Activated CD4-positive, CD25-positive, alpha-beta regulatory T cell treated with anti-CD3 and anti-CD28 coated beads, Interleukin-2, amount 50 U/mL, for 16 hours (primary cell): ENCODE results near the gene DNAH1.
A peak's percentile ranks its signal among the peaks of the same experiment; 100 is the strongest.

Source experiments
- DNase-seq: peaks from one replicate; pipeline ENCODE4 v3.0.0-alpha.2; 2020; ENCODE audit warnings: low read depth, low spot score

DNAH1 gene

DNA sequence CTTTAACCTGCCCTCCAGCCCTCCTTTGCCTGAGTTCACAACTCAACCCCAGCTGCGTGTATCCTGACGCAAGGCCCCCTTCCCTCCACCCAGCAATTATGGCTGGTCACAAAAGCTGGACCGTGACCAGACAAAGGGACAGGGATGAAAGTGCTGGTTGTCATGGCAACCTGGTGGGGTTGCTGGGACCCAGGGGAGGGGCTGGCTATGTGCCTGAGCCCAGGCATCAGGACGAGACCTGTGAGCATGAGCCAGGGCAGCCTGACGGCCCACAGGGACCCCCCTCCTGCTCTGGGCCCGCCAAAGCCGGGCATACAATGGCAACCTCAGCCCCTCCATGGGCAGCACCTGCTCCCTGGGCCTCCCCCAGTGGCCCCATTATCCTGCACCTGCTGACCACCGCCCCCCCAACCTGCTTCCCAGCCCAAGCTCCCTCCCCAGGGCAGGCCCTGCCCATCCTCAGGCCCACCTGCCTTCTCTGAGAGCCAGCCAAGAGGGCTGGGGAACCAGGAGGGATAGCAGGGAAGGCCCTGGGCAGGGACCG lies 4.5 kb upstream of the DNAH1 start:
- DNase-seq, result no peak

DNA sequence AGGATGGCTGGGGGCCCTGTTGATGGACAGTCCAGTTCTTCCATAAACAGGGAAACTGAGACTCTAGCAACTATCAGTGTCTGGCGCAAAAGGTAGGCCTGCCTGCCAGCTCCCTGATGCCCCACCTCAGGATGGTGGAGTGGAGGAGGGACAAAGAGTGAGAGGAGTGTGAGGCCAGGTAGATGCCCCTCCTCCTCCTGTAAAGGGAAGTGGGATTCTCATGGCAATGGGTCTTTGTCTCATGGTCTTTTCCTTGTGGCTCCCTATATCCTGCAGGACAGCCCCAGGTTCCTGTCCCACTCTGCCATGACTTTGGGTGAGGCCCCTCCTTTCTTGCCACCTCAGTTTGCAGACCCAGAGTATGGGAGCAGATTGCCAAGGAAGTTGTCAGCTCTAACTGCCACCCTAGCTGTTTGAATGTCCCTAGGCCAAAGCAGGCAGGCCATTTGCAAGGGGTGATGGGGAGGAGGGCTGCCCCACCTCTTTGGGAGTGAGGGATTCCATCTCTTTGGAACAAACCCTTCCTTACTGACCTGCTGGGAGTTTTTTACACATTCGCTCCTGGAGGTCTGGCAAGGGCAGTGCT lies 2.8 kb upstream of the DNAH1 start:
- DNase-seq, result no peak

DNA sequence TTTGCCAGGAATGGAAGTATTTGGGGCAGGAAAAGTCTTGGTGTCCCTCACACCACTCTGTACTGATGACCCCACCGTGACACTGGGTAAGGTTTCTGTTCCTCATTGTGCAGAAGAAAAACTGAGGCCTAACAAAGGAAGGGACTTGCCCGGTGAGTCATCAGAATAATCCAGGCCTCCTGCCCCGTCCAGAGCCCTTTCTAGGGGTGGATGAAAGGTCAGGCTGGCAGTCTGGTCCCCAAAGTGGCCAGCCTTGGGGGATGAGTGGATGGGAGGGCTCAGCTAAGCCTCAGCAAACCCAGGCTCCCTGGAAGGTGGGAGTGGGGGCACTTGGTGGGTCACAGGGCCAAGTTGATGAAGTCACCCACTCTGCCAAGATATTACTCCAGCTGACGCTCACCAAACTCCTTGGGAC lies 2.3 kb upstream of the DNAH1 start:
- DNase-seq, result no peak

DNA sequence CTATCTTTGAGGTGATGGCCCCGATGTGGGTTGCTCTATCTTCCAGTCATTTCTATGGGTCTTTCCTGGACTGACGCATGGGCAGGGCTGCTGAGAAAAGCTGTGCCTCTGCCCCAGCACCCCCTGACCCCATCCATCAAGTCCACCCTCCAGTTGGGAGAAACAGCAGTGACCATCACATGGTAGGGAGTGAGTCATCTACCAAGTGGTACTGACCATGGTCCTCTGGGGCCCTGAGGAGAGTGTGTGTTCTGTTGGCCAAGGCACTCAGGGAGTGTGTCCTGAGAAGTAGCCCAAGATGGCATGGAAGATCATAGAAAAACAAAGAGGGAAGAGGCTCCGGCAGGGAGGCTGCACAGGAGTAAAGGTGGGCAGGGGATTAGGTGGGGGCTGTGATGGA lies 1.6 kb upstream of the DNAH1 start:
- no peak for DNase-seq

DNA sequence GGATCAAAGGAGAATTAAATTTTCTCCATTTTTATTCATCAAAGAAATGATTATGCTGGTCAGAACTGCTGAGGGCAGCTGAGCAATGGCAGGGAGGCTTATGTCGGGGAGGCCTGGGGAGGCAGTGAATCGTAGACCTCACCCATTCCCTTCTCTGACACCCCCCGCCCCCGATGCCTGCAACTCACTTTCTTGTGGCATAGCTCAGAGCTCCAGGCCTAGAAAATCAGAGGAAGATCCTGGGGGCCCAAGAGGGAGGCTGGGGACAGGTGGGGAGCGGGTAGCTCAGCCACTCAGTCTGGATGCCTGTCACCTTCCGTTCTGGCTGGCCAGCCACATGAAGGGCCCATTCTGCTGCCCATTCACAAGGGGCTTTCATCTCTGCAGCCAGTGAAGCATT lies 1.1 kb upstream of the DNAH1 start:
- DNase-seq, result no peak

DNA sequence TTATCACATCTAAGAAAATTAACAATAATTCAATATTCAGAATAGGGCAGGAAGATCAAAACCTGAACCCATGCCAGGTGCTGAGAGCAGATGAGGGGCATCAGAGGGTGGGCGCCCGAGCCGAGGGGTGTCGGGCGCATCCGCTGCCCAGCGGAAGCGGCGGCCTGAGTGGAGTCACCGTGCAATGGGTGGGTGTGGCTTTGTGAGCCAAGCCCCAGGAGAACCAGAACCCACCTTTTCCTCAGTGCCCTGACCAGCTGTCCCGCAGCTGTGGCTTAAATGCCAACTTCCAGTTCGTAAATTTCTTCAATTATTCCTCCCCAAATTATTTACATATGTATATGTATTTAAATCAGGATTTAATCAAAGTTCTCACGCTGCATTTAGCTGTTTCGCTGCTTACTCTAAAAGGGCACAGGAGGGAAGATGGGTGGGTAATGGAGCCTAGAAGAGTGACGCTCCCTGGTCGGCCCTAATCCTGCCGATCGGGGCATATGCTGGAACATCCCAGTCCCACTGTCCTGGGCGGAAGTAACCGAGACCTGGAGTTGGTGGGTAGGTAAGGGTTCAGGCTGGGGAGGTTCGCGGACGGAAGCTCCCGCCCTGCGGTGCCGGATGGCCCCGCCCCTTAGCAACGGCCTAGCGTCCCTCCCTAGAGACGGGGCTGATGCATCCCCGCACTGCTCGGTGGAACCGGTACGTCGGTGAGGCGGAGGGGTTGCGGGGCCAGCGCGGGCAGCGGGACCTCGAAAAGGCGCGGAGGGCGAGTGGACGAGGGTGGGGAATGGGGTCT lies 1.3 kb downstream of the DNAH1 start:
- peak; percentile 22 for DNase-seq

DNA sequence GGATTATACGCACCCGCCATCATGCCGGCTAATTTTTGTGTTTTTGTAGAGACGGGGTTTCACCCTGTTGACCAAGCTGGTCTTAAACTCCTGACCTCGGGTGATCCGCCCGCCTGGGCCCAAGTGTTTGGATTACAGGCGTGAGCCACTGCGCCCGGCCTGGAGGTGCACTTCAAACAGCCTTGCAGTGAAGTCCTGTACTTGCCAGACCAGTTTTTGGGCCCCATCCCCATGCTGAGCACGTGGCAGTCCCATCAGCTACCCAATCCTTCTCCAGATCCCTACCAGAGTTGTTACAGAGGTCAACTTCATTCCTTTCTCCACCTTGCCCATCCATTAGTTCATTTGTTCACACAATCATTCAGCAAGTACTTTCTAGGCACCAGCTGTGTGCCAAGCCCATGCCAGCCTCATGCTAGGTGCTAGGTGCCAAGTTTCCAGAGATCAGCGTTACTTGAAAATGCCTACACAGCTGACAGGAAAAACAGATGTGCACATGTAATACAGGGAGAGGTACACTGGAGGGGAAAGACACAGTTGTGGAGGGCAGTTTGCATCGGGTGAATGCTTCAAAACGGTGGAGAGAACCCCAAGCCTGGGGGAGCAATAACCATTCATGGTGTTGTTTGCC lies 2.2 kb downstream of the DNAH1 start:
- DNase-seq, result no peak

DNA sequence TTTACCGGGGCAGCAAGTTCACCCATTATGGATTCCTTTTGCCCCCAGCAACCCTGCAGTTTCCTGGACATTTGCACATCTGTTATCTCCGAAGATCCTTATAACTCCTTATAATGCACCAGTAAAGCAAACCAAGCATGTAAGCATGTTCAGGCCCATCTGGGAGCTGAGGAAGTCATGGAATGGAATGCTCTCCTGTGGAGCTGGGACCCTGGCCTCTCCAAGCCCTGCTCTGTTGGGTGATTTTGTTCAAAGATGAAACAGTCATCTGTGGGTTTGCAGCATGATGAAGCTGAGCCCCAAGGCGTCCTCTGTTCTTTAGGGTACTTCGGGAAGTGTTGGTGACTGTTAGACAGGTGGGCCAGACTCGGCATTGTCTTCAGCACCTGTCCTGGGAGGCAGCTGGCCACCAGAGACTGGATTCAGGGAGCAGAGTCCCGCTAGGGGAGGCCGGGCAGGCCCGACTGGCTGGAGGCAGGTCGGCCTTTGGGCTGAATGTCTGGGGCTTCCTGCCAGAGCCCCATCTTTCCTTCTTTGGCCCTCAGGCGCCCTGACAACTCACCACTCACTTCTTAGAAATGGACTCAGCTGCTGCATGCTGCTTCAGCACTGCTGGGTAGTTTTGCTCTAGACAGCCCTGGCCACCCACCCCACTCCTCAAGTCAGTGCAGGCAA lies 3.9 kb downstream of the DNAH1 start:
- DNase-seq, result no peak

DNA sequence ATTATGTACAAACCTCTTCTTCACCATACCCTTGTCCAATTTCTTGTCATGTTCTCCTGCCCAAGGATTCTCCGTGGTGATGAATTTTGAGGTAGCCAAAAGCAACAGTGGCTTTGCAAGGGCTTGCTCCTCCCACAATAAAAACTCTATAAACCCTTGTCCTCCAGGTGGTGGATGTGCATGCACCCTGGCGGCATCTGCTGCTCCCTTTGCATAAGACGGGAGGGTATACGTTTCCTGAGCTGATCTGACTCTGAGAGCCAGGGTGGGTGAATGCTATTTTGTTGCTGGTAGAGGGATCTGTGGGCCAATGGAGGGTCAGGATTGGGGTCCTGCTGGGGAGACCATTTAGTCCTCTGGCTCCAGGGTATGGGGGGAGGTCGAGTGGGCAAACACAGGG lies 5.4 kb downstream of the DNAH1 start:
- no peak for DNase-seq

DNA sequence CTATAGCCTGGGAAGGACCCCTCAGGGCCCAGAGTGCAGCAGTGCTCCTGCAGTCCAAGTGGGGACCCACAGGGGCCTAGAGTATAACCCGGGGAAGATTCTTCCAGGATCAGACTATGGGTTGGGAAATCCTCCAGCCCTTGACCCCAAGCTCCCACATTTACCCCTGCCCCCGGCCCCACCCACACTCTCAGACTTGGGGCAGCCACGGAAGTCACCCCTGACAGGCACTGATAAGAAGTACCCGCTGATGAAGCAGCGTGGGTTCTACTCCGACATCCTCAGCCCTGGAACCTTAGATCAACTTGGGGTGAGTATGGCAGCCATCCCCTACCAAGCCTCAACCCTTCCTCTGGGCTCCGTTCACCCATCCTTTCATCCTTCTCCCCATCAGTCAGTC lies 6.3 kb downstream of the DNAH1 start:
- DNase-seq, result no peak

DNA sequence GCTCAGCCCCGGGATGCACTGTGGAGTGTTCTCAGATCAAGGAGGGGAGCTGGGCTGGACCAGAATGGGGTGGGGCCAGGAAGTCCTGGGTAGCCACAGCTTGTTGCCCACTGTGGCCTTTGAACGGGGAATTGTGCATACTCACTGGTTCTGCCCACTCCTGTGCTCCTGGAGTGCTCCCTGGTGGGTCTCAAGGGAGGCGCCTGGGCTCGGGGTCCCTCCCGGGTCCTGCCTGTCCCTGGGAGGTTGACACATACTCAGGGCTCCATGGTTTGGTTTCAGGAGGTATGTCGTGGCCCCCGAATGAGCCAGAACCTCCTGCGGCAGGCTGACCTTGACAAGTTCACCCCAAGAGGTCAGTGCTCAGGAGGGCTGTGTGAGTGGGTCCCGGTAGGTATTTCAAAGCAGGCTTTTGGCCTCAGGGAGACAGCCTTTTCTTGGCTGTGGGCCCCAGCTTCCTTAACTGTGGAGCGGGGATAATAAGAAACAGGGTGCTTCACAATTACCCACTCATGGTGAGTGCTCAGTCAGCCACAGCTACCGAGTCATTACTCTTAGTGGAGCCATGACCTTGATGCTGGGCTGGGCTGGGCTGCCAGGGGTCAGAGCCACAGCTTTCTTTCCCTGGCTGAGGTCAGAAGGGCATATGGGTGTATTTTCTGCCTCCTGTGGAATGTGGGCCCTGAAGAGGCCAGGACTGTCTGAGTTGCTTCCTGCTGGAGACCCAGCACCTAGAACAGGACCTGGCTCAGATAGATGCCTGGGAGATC lies 7.6 kb downstream of the DNAH1 start:
- DNase-seq, result no peak

DNA sequence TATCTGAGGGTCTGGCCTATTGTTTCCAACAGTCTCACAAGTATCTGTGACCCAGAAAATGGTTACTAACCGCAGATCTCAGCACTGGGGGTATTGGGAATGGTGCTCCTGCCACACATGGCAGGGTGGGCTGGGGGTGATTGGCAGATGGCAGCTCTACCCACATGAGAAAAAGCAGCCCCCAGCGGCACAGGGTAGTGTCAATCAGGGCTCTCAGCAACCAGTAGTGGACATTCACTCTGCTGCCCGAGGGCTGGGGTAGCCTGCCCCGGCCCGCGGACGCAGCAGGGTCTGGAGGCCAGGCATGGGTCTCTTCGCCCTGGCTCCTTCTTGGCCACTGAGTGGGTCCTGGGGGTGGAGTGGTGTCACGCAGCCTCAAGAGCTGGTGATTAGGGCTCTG lies 8.6 kb downstream of the DNAH1 start:
- no peak for DNase-seq

DNA sequence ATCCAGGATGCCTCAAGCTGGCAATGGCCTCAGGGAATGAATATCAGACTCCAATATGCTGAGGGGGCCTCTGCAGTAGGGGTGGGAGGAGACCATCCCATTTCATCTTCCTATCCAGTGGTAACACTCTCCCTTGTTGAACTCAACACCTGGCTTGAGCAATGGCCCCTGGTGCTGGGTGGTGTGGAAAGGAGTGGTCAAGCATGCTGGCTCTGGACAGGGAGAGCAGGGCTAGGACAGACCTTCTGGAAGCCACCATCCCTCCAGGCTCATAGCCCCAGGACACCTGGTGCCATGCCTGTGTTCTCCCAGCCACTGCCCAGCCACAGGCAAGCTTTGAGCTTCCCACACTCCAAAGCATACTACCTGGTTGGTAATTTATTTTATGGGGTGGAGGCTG lies 9.6 kb downstream of the DNAH1 start:
- no peak for DNase-seq

DNA sequence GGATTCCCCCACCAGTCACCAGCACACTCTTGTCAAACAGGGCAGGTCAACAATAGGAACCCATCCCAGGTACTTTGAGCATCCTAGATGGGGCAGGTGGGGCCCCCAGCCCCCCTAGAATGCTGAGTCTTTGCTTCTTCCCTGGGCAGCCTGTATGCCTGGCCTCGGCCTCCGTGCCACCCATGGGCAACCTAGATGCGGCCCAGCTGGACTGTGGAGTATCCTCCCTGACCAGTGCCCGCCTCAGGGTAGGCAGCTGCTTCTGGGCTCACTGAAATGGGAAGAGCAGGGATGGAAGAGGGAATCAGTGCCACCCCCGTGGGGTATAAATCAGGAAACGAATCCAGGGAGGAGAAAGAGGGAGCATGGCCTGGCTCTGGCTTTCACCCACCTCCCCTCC lies 10.9 kb downstream of the DNAH1 start:
- DNase-seq, result no peak

DNA sequence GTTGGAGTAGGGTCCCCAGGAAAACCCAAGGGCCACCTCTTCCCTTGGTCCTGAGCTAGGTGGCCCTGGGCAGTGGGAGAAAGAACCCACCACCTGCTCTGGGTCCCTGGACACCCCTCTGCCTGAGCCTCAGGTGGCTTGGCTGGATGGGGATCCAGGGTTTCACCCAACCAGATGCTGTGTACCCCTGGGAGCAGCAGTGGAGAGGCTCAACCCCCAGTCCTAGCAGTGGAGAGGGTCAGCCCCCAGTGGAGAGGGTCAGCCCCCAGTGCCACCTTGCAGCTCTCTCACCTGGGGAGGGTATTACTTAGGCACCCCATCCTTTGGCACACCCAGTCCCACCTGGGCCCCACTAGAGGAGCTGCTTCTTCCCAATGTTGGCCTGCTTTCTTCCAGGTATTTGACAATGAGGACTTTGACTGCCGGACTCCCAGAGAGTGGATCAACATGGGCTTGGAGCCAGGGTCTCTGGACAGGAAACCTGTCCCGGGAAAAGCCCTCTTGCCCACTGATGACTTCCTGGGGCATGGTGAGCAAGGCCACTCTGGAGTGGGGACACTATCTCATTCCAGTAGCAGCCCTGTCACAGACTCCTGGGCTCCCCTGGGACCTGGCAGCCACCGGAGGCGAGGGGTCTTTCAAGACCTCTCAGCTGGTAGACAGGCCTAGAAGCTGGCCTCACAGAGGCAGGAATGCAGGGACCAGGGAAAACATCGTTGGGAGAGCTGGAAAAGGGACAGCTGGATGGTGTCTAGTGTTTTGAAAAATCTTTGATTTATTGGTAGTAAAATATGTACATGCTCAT lies 11.6 kb downstream of the DNAH1 start:
- no peak for DNase-seq

DNA sequence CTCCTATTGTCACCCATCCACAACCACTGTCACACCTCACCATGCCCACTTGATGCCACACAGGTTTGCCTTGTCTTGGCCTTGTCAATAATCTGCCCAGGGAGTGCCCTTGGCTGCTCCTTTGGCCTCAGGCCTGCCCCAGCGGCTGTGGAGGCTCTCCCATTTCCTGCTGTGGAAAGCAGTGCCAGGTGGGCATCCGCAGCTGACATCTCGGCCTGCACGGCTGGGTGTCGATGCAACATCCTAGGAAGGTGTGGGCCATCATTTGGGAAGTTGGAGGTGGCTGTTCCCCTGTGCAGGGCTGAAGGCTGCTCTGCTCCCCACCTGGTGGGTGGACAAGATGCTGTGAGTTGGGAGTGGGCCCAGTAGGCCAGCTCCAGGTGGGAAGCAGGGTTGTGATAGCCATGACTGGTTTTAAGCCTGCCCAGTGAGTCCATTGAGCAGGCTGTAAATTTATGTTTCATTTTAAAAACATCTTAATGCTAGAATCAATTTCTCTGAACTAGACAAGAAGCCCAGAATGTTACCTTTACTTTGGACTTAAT lies 12.5 kb downstream of the DNAH1 start:
- DNase-seq, result no peak

DNA sequence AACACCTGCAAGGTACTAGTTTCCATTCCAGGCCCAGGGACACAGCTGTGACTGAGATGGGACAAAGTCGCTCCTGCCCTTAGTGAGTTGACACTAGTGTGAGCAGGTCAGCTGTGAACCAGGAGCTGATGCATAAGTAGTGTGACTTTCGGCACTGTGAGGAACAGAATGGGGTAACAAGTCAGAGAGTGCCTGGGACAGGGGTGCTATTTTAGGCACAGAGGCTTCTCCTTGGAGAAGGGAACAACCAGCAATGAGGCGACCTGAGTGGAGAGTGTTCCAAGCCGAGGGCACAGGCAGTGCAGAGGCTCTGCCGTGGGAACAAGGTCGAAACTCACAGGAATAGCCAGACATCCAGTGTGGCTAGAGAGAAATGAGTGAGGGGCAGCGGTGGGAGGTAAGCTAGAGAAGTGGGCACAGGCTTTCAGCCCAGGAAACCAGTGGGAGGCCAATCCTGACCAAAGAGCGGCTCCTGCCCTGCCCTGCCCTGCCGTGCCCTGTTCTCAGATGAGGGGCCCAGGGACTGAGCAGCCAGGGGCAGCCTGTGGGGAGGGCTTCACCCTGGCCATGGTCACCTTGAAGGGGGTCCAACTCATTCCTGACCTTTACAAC lies 14.2 kb downstream of the DNAH1 start:
- DNase-seq, result no peak

DNA sequence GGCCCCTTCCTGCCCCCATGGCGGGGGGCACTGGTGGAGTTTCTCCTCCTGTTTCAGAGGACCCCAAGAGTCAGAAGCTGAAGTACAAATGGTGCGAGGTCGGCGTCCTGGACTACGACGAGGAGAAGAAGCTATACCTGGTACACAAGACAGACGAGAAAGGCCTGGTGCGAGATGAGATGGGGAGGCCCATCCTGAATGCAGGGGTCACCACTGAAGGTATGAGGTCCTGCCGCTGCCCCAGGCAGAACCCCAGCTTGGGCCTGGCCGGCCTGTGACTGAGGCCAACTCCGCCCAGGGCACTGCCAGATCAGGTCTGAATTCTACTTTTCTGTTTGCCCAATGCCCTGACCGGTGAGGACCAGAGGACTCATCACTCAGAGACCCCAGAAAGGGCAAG lies 15.0 kb downstream of the DNAH1 start:
- no peak for DNase-seq

DNA sequence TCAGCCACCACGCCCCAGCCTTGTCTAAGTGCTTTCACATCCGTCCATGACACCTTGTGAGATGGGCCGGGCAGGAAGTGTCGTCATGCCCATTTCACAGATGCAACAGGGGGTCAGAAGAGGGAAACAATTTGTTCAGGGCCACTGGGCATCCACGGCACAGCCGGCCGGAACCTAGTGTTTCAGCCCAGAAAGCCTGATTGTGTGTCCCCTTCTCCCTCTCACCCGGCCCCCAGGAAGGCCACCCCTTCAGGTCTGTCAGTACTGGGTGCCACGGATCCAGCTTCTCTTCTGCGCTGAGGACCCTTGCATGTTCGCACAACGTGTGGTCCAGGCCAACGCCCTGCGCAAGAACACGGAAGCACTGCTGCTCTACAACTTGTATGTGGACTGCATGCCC lies 15.8 kb downstream of the DNAH1 start:
- no peak for DNase-seq
